Activated T-helper 1 cell treated with anti-CD3 and anti-CD28 coated beads, Interleukin-2, amount 50 U/mL, for 16 hours (primary cell): ENCODE results near the gene PBRM1.

Source experiments
- DNase-seq, 2 donors: peaks; one replicate each; pipeline ENCODE4 v3.0.0-alpha.2; 2020; ENCODE audit warnings: low read depth in 1 of 2, low spot score in 1 of 2

PBRM1 gene

DNA sequence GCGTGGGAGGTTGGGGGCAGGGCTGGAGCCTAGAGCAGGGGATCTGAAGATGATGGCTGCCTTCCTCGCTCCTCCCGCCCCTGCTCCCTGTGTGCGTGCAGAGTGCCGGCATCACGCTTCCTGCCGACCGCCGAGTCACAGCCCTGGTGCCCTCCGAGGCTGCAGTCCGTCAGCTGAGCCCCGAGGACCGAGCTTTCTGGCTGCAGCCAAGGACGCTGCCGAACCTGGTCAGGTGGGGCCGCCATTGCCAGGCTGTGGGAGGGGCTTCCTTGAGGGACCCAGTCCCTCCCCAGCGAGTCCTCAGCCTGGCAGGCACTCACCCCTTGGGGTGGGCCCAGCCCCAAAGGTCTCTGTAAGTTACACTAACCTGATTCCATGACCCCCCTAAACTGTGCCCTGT lies 173.0 kb downstream of the PBRM1 start:
- no peak for DNase-seq

DNA sequence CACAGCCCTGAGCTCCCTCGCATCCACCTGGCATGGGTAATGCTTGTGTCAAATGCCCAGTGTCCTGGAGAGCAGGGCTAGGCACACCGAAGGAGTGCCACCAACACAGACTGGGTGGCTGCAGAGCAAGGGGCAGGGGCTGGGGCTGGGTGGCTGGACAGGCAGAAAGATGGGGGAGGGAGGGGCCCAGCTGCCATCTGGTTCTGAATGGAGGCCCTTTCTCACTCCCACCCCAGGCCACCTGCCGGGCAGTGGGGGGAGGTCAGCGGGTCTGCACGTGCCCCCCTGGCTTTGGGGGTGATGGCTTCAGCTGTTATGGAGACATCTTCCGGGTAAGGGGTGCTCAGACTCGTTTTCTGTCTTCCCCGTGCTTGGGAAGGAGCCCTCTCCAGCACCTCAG lies 173.6 kb downstream of the PBRM1 start:
- no peak for DNase-seq

DNA sequence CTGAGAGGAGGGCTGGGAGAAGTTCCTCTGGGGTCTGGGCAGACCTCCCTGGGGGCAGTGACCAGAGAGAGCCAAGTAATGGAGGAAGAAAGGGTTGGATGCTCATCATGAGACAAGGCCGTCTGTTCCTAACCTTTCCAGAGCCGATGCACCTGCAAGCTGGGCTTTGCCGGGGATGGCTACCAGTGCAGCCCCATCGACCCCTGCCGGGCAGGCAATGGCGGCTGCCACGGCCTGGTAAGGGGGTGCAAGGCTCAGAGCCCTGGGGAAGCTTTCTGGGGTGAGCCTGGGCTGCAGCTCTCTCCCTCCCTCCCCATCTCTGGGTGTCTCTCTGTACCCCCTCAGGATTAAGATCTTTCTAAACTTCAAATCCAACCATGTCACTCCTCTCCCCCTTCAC lies 174.2 kb downstream of the PBRM1 start:
- DNase-seq = no peak

GRCh38 chr3:52509753-52510328 lies 175.9 kb downstream of the PBRM1 start:
- no peak for DNase-seq

- no peak for DNase-seq
Measured at GRCh38 chr3:52507359-52507758, 178.4 kb downstream of the PBRM1 start.

GRCh38 chr3:52506266-52506966 lies 179.3 kb downstream of the PBRM1 start:
- DNase-seq = no peak

- no peak for DNase-seq
Measured at GRCh38 chr3:52504977-52505376, 180.7 kb downstream of the PBRM1 start.

DNA sequence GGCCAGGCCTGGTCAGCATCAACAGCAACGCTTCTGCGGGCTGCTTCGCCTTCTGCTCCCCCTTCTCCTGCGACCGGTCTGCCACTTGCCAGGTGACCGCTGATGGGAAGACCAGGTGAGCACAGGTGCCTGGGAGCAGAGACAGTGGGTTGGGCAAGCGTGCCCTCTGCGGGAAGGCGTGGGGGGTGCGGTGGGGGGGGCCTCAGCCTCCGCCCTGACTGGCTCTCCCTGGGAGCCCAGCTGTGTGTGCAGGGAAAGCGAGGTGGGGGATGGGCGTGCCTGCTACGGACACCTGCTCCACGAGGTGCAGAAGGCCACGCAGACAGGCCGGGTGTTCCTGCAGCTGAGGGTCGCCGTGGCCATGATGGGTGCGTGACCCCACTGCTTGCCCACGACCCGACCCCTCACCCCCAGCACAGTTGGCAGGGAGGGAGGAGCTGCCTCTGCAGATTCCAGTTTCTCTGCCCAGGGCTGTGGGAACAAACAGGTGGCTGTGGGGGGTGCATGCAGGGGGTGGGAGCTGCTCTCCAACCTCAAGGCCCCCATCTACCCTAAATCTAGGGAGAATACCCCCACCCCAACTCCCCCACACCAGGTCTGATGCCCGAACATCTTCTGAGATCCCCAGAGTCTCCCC lies 181.8 kb downstream of the PBRM1 start:
- DNase-seq = no peak

DNA sequence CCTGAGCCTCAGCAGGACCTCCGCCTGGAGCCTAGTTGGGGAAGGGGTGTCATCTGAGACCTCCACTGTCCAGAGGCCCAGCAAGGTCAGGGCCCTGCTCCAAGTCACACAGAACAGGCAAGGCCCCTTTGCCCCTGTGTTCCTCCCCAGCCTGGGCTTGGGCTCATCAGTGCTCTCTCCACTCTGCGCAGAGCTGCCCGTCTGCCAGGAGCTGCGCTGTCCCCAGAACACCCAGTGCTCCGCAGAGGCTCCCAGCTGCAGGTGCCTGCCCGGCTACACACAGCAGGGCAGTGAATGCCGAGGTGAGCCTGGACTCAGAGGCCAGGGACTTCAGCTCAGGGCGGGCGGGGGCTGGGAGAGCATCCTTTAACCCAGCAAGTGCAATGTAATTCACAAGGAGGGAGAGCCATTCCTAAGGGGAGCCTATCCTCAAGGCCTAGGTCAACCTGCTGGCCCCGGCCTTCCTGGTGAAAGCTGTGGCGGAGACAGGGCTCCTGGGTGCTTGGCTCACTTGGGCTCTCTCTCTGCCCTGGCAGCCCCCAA lies 182.8 kb downstream of the PBRM1 start:
- DNase-seq = no peak

DNA sequence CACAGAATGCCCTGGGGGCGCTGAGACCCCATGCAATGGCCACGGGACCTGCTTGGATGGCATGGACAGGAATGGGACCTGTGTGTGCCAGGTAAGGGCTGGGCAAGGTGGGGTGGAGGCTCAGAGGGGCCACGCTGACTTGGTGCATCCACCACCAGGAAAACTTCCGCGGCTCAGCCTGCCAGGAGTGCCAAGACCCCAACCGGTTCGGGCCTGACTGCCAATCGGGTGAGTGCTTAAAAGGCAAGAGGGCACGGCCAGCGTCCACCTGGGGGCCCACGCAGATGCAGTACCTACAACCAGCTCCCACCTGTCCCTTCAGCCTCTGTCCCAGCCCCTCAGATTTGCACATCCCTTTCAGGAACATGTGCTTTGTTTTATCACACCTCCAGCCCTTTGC lies 183.7 kb downstream of the PBRM1 start:
- no peak for DNase-seq

GRCh38 chr3:52501046-52501445 lies 184.7 kb downstream of the PBRM1 start:
- DNase-seq = no peak

- no peak for DNase-seq
Measured at GRCh38 chr3:52498137-52499054, 187.3 kb downstream of the PBRM1 start.

DNA sequence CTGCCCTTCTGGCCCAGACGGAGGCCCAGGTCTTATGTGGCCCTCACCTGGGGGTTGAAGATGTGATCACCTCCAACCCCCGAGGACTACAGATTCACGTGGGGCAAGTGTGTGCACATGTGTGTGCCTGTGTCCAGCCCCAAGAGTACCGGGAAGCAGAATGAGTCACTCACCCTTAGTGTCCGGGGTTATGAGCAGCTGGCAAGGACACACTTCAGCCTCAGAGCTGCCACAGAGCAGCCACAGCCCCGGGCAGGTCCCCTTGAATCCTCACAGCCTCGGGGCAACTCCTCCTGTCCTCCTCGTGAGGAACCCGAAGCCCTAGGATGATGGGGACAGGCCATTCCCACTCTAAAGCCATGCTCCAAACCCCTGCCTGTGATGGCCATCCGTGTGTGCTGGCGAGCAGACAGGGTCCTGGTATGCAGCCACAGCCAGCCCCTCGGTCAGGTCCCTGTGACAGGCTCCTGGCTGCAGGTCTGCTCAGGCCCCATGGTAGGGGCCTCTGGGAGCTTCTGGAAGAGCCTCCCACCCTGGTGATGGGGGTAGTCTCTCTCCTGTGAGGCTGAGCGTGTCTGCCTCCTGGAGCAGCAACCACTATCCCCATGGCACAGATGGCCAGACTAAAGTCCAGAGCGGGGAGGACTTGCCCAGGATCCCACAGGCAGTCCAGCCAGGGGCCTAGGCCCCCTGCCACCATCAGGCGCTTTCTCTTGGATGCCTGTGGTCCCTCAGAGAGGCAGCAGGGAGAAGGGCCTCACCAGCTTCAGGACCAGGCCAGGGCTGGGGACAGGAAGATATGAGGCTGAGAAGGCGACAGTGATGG lies 189.7 kb downstream of the PBRM1 start:
- DNase-seq = no peak
